Measurements from ENCODE around the gene GCC2.

GCC2 gene

DNA sequence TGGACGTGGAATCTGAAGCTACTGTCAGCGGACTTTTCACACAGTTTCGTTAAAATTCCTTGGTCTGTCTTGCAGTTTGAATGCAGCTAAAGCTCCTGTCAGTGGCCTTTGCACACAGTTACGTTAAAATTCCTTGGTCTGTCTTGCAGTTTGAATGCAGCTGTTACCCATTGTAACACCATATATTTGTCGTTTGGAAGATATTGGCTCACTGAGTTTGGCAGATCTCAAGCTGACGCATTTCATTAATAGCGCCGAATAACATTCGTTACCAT, 86.3 kb downstream of the GCC2 start:
- peaks cover 21% of the 10 kb centered on the region for H4K20me1 ChIP-seq (ENCODE audit: insufficient read depth, low read length, poor library complexity, severe bottlenecking)
- H3K79me2 ChIP-seq (ENCODE audit: insufficient read depth, low read length): peaks cover 64% of the 10 kb centered on the region
- 0 out of 2 replicates have a peak overlapping the region, but pooled peaks have one; percentile 62 for H2AFZ ChIP-seq (ENCODE audit: low read length)

GRCh38 chr2:108536133-108536780, 87.3 kb downstream of the GCC2 start:
- Histone ChIP-seq H3K9me2 (replicated peaks; ENCODE audit: low read depth, low read length) (no peaks in the 10 kb centered on the region), H3K9ac (ENCODE audit: low read depth, low read length, poor library complexity, severe bottlenecking) (peak overlapping the region; percentile 73), H3K4me2 (ENCODE audit: low read depth, low read length, poor library complexity, severe bottlenecking) (peak overlapping the region; percentile 90)

More for the DNA sequence above, 86.3 kb downstream of the GCC2 start:
- H3K9ac ChIP-seq (ENCODE audit: low read depth, low read length, poor library complexity, severe bottlenecking): peak overlapping the region; percentile 73
- no peaks in the 10 kb centered on the region for H3K9me2 ChIP-seq (replicated peaks; ENCODE audit: low read depth, low read length)
- no peaks in the 10 kb centered on the region for H3K36me3 ChIP-seq (ENCODE audit: insufficient read depth, low read length)
- peaks cover 48% of the 10 kb centered on the region for H3K4me1 ChIP-seq (ENCODE audit: insufficient read depth, low read length, poor library complexity, severe bottlenecking)
- peak overlapping the region; percentile 90 for H3K4me2 ChIP-seq (ENCODE audit: low read depth, low read length, poor library complexity, severe bottlenecking)
- no peaks in the 10 kb centered on the region for H3K9me3 ChIP-seq (ENCODE audit: insufficient read depth, low read depth, low read length)
- no peak for TF ChIP-seq EZH2phosphoT487 (IDR thresholded peaks at IDR 0.05; ENCODE audit: borderline replicate concordance)
- no peak for TF ChIP-seq CTCF (conservative IDR thresholded peaks at IDR 0.05; ENCODE audit: low read length)
- no peaks in the 10 kb centered on the region for H3K27me3 ChIP-seq (ENCODE audit: insufficient read depth, low read length, poor library complexity, severe bottlenecking)
- peak overlapping the region; percentile 87 for H3K4me3 ChIP-seq (ENCODE audit: low read length, poor library complexity, severe bottlenecking)
- H3F3A ChIP-seq (ENCODE audit: low read depth): no peaks in the 10 kb centered on the region

DNA sequence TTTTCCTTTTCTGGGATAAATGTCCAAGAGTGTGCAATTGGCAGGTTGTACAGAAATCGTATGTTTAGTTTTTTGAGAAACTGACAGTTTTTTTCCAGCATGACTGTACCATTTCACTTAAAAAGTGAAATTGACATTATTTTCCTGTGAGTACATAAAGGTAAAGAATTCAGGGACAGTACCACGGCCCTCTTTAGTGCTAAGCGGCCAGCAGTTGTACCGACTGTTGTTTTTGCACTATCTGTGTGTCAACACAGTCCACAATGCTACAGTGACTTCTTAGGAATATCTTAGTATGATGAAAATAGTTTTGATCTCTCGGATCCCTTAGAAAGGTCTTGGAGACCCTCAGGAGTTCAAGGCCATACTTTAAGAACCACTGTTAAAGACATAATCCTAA, 87.9 kb downstream of the GCC2 start:
- peaks cover 81% of the 10 kb centered on the region for H3K79me2 ChIP-seq (ENCODE audit: insufficient read depth, low read length)
- TF ChIP-seq EZH2phosphoT487 (IDR thresholded peaks at IDR 0.05; ENCODE audit: borderline replicate concordance) (no peak), CTCF (conservative IDR thresholded peaks at IDR 0.05; ENCODE audit: low read length) (no peak)
- H3K4me3 ChIP-seq (ENCODE audit: low read length, poor library complexity, severe bottlenecking): peak overlapping the region; percentile 87
- no peaks in the 10 kb centered on the region for H3F3A ChIP-seq (ENCODE audit: low read depth)
- H2AFZ ChIP-seq (ENCODE audit: low read length): no peak overlapping the region
- H3K4me2 ChIP-seq (ENCODE audit: low read depth, low read length, poor library complexity, severe bottlenecking): peak overlapping the region; percentile 90
- no peaks in the 10 kb centered on the region for H3K27me3 ChIP-seq (ENCODE audit: insufficient read depth, low read length, poor library complexity, severe bottlenecking)
- H3K9me3 ChIP-seq (ENCODE audit: insufficient read depth, low read depth, low read length): no peaks in the 10 kb centered on the region
- H3K36me3 ChIP-seq (ENCODE audit: insufficient read depth, low read length): no peaks in the 10 kb centered on the region
- peaks cover 56% of the 10 kb centered on the region for H3K4me1 ChIP-seq (ENCODE audit: insufficient read depth, low read length, poor library complexity, severe bottlenecking)
- peaks cover 28% of the 10 kb centered on the region for H4K20me1 ChIP-seq (ENCODE audit: insufficient read depth, low read length, poor library complexity, severe bottlenecking)
- no peaks in the 10 kb centered on the region for H3K9me2 ChIP-seq (replicated peaks; ENCODE audit: low read depth, low read length)
- H3K9ac ChIP-seq (ENCODE audit: low read depth, low read length, poor library complexity, severe bottlenecking): peak overlapping the region; percentile 73

More at GRCh38 chr2:108536133-108536780, 87.3 kb downstream of the GCC2 start:
- Histone ChIP-seq H3K4me1 (ENCODE audit: insufficient read depth, low read length, poor library complexity, severe bottlenecking) (peaks cover 50% of the 10 kb centered on the region), H3K27me3 (ENCODE audit: insufficient read depth, low read length, poor library complexity, severe bottlenecking) (no peaks in the 10 kb centered on the region), H3K36me3 (ENCODE audit: insufficient read depth, low read length) (no peaks in the 10 kb centered on the region), H2AFZ (ENCODE audit: low read length) (no peak overlapping the region), H3F3A (ENCODE audit: low read depth) (no peaks in the 10 kb centered on the region), H3K79me2 (ENCODE audit: insufficient read depth, low read length) (peaks cover 74% of the 10 kb centered on the region), H3K9me3 (ENCODE audit: insufficient read depth, low read depth, low read length) (no peaks in the 10 kb centered on the region), H4K20me1 (ENCODE audit: insufficient read depth, low read length, poor library complexity, severe bottlenecking) (peaks cover 28% of the 10 kb centered on the region), H3K4me3 (ENCODE audit: low read length, poor library complexity, severe bottlenecking) (peak overlapping the region; percentile 87)
- TF ChIP-seq EZH2phosphoT487 (IDR thresholded peaks at IDR 0.05; ENCODE audit: borderline replicate concordance): no peak
- no peak for TF ChIP-seq CTCF (conservative IDR thresholded peaks at IDR 0.05; ENCODE audit: low read length)

Measured in Loucy (cell line).